HG03378 (cell line): ENCODE results near the gene CCDC28B.

Experiments
- ATAC-seq: cut with Tn5 transposase; IDR thresholded peaks from one replicate; pipeline ENCODE4 v1.9.1; 2021; ENCODE audit warnings: mild to moderate bottlenecking, moderate library complexity; ENCODE audit not compliant: unreplicated experiment

CCDC28B gene

DNA sequence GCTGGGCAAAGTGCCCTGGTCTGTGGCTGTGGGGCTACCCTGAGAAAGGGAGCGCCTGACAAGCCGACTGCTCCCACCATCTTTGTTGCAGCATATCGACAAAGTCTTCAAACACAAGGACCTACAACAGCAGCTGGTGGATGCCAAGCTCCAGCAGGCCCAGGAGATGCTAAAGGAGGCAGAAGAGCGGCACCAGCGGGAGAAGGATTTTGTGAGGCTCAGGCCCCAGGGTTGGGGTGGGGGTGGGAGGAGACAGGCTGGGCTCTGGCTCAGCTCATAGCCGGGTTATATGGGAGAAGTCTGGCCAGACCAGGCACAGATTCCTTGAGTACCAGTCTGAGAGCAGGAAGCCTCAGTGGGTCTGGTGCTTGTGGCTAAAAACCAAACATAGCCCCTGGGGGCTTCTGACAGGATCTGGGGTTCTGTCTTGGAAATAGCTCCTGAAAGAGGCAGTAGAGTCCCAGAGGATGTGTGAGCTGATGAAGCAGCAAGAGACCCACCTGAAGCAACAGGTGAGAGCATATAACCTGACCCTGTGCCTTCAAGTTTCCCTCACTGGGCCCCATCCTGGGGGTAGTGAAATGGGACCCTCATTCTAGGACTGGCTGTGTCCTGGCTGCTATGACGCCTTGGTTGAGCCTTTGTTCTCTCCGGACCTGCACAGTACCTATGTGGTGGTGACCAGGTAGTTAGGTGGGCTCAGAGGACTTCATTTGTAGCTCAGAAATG, 8.0 kb upstream of the CCDC28B start:
- ATAC-seq: no peak

DNA sequence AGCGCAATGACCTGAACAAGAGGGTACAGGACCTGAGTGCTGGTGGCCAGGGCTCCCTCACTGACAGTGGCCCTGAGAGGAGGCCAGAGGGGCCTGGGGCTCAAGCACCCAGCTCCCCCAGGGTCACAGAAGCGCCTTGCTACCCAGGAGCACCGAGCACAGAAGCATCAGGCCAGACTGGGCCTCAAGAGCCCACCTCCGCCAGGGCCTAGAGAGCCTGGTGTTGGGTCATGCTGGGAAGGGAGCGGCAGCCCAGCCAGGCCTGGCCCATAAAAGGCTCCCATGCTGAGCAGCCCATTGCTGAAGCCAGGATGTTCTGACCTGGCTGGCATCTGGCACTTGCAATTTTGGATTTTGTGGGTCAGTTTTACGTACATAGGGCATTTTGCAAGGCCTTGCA, 5.4 kb upstream of the CCDC28B start:
- no peak for ATAC-seq

DNA sequence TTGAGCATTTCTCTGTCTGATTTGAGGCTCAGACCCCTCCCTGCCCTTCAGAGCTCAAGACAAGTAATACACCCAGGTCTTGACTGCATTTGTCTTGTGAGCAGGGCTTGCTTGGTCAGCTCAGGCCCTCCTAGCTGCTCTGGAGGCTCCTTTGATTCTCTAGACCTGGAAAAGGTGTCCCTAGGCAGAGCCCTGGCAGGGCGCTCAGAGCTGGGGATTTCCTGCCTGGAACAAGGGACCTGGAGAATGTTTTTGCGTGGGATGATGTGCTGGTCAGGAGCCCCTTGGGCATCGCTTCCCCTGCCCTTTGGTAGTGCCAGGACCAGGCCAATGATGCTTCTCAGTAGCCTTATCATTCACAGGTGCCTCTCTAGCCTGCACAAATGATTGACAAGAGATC, 4.9 kb upstream of the CCDC28B start:
- no peak for ATAC-seq

DNA sequence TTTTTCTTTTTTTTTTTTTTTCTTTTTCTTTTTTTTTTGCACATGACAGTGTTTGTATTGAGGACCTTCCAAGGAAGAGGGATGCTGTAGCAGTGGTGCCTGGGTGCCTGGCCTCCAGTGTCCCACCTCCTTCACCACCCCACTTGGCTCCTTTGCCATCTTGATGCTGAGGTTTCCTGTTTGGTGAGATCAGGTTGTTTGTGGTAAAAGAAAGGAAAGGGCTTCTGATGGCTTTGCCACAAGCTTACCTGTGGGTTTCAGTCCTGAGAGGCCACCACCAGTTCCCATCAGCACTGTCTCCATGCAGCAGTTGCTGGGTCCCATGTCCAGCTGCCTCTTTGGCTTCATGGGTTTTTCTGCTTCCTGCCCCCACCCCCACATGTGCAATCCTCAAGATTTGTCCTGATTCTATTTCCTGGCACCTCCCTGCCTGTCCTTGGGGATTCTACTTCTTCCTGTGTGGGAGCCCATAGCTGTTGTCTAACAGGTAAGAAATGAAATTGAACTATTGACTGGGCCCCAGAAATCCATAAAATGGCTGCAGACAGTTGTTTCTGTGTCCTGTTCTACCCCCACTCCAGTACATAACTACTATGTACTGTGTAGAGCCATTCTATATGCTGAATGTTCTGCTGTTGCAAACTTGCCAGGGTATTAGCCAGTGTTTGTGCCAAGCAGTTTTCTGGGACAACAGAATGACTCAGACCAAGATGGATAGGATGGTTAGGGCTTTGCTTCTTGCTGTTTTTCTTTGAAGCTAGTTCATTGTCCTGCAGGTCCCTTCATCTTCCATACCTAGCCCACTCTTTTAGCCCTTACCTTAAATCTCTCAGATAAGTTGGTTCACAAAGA, 4.2 kb upstream of the CCDC28B start:
- ATAC-seq: no peak

DNA sequence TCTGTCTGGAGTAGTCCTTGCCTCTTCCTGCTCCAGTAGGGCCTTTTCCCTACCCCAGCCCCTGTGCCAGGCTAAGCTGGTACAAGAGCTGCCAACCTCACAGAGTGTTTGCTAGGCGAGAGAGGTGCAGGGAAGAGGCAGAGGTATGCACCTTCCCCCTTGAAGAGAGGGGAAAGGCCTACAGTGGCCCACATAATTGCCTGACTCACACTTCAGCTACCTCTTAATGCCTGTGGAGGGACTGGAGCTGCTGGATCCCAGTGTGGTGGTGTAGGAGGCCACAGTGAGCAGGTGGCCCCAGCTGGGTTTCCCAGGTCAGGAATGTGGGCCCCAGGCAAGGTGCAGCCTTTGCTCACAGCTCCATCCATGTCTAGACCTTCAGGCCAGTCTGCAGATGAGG, 3.3 kb upstream of the CCDC28B start:
- no peak for ATAC-seq

DNA sequence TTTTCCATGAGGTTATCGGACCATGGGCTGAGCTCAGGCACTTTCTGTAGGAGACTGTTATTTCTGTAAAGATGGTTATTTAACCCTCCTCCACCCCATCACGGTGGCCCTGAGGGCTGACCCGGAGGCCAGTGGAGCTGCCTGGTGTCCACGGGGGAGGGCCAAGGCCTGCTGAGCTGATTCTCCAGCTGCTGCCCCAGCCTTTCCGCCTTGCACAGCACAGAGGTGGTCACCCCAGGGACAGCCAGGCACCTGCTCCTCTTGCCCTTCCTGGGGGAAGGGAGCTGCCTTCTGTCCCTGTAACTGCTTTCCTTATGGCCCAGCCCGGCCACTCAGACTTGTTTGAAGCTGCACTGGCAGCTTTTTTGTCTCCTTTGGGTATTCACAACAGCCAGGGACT, 2.6 kb upstream of the CCDC28B start:
- ATAC-seq: no peak

DNA sequence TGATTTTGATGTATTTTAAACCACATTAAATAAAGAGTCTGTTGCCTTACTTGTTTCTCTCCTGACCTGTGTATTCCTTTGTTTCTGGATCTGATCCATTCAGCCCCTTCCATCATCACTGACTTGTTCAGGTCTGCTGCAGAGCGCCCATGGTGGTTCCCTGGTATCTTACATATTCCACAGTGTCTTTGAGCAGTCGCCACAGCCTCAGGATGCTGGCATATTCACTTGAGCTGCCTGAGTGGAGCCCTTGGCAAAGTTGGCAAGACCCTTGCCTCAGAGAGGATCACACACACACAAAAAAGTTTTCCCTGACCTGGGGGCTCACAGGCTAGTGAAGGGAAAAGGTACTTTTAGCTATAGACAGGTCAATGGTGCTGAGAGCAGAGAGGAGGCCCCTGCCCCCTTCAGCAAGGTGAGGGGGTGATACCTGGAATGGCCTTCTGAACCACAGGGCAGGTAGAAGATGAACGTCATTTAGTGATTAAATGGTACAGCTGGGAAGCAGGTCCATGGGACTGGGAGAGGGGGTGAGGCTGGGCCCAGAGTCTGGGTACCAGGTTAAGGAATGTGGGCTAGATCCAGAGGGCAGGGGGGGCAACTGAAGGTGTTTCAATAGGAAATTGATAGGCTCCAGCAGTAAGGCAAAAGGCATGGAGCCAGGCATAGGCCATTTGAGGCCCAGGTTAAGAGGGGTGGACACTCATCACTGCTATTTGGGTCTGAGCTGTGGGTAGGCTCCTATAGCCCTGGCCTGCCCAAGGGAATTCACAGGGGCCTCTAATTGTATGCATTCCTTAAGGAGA, 2.0 kb upstream of the CCDC28B start:
- no peak for ATAC-seq

GRCh38 chr1:32199043-32199716, 1.2 kb upstream of the CCDC28B start:
- ATAC-seq: no peak

DNA sequence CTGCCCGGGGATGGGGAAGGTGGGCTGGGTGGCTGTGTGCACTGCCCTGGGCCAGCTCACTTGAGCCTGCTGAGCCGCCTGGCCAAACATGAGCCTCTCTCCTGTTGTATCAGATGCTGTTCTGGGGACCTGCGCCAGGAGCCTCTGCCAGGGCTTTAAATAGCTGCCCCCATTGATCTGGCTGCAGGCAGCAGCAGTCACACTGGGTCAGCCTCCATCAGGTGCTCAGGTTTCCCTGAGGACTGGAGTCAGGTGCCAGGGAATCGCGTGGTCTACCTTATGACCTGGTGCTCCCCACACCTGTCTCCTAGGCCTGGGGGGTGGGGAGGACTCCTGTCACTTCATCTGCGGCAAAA, 700 bp upstream of the CCDC28B start:
- ATAC-seq: no peak

GRCh38 chr1:32201011-32201855, 838 bp downstream of the CCDC28B start:
- ATAC-seq: no peak

DNA sequence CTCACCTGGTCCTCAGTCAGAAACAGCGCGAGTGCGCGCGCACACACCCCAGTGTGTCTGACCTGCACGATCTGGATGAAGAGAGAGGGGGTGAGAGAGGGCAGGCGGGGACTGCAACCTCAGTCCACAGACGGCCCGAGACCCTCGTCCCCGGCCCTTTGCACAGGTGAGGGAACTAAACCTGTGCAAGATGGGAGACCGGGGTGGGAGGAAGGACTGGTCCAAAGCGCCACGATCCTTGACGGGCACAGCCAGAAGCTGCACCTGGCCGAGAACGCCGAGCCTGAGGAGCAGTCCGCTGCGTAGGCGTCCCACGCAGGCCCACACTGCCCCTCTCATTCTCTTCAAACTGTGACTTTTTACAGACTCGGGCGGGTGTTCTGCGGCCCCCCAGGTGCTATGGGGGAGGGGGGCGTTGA, 4.6 kb downstream of the CCDC28B start:
- no peak for ATAC-seq

- ATAC-seq: no peak
Observed at GRCh38 chr1:32205401-32206370, 5.3 kb downstream of the CCDC28B start, which contains the start of gene IQCC. TSS of gene IQCC (plus strand) at chr1:32205671. CDS start at chr1:32205682, 11 bp downstream.

- ATAC-seq: no peak
Observed at GRCh38 chr1:32208469-32208868, 8.1 kb downstream of the CCDC28B start.

- no peak for ATAC-seq
Observed at GRCh38 chr1:32208891-32209328, 8.5 kb downstream of the CCDC28B start, which contains the start of gene DCDC2B. TSS of gene DCDC2B (plus strand) at chr1:32209089. CDS start at chr1:32209094, 5 bp downstream.

- no peak for ATAC-seq
Observed at GRCh38 chr1:32215629-32216480, 15.5 kb downstream of the CCDC28B start.

DNA sequence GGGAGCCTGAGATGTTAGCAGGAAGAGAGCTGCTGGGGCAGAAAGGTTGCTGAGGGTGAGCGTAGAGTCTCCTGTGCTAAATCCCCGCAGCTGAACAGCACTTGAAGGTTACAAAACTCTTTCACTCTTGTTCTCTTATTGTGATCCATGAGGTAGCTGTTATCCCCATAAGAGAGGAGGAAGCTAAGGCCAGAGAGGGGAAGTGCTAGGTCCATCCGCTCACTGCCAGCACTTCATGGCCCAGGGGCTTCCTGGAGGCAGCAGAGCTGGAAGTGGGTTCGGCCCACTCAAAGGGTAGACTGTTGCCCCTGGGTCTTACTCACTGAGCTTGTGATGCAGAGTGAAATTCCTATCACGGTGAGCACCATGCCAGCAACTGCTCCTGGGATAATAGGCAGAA, 16.2 kb downstream of the CCDC28B start:
- no peak for ATAC-seq

- ATAC-seq: no peak
Observed at GRCh38 chr1:32219022-32219421, 18.6 kb downstream of the CCDC28B start.
